K562 (cell line): ENCODE measurements around the gene KRT16. TPM values are rescaled to one million over a fixed set of nuclear protein-coding genes. Genes with fewer than 3 reads are reported as not detected.

Experiments
- ATAC-seq: fragments of 200-7000 bp; cut with Tn5 transposase; 3 replicates; pipeline ENCODE4 v1.9.1; 2020; ENCODE audit warnings: moderate library complexity
- BruUV-seq: library from RNA; stranded (reverse); fragments of 400-500 nt; replicated peaks from 2 replicates; lab custom pipeline; 2021; lab: Mats Ljungman, UMichigan
- CTCF ChIA-PET: fragments of 300-600 bp; formaldehyde crosslinking; extraction: SDS; loops from one replicate; lab custom pipeline; 2021; ENCODE audit warnings: low intra/inter-chr PET ratio; lab: Yijun Ruan, JAX
- POLR2A ChIA-PET: fragments of 300-600, 350-650 bp; sonication (Branson Sonifier 250); formaldehyde crosslinking; extraction: SDS; loops from one replicate; lab custom pipeline; 2021; ENCODE audit warnings: antibody characterized with exemption, inconsistent platforms; lab: Yijun Ruan, JAX
- DNase-seq, 4 experiments: peaks; one replicate each; pipeline versions ENCODE4 v3.0.0 to v3.0.0-alpha.2; 2011 to 2018; ENCODE audit warnings: low spot score in 3 of 4, mixed read lengths in 3 of 4; ENCODE audit errors: extremely low read depth in 1 of 4
- FAIRE-seq: peaks from 2 replicates; lab custom pipeline; 2011; peaks lifted over from hg19 to GRCh38; lab: Jason Lieb, UNC
- H2AFZ ChIP-seq: 2 replicates; pipeline ENCODE4 v1.6.0; 2011; ENCODE audit warnings: low read depth, low read length, control low read depth, inconsistent platforms
- H3K27ac ChIP-seq: fragments of 200-600 bp; 3 replicates; pipeline ENCODE4 v1.8.0; 2011; ENCODE audit warnings: low read depth, mild to moderate bottlenecking, control low read depth, inconsistent platforms, low read length, moderate library complexity, mixed read lengths; ENCODE audit errors: extremely low read depth
- H3K27me3 ChIP-seq, 2 experiments: fragments of 300-600 bp in 1 of 2; 2 replicates in 1 of 2; 3 replicates in 1 of 2; pipeline versions ENCODE4 v1.6.0 to v1.8.0; 2011; ENCODE audit warnings: inconsistent platforms in 2 of 2, low read length in 2 of 2, mild to moderate bottlenecking in 1 of 2, mixed read lengths in 1 of 2, moderate library complexity in 1 of 2; ENCODE audit not compliant: control insufficient read depth in 2 of 2, insufficient read depth in 2 of 2
- H3K36me3 ChIP-seq: fragments of 300-600 bp; 3 replicates; pipeline ENCODE4 v1.8.0; 2011; ENCODE audit warnings: mild to moderate bottlenecking, low read length, inconsistent platforms; ENCODE audit not compliant: control insufficient read depth, insufficient read depth
- H3K4me1 ChIP-seq, 2 experiments: fragments of 200-600 bp in 1 of 2; replicated peaks in 1 of 2; 2 replicates in 1 of 2; 3 replicates in 1 of 2; pipeline versions ENCODE4 v1.5.1 to v1.8.0; 2011; ENCODE audit warnings: inconsistent platforms in 2 of 2, low read length in 2 of 2, mild to moderate bottlenecking in 1 of 2, mixed read lengths in 1 of 2, moderate library complexity in 1 of 2; ENCODE audit not compliant: control insufficient read depth in 2 of 2, insufficient read depth in 2 of 2
- H3K4me2 ChIP-seq: 2 replicates; pipeline ENCODE4 v1.6.1; 2011; ENCODE audit warnings: low read length, control low read depth, inconsistent platforms, mixed read lengths; ENCODE audit not compliant: insufficient read depth
- H3K4me3 ChIP-seq: fragments of 200-600 bp; sonication (generic), shearing (Covaris generic); 2 replicates; pipeline ENCODE4 v1.5.1; 2016; ENCODE audit warnings: control low read depth, inconsistent platforms
- H3K79me2 ChIP-seq: fragments of 200-600 bp; 3 replicates; pipeline ENCODE4 v1.8.0; 2011; ENCODE audit warnings: low read length, inconsistent platforms; ENCODE audit not compliant: control insufficient read depth, insufficient read depth
- H3K9ac ChIP-seq, 2 experiments: 2 replicates each; pipeline versions ENCODE4 v1.6.0 to v1.6.1; 2011; ENCODE audit warnings: low read depth in 2 of 2, low read length in 2 of 2, control low read depth in 1 of 2, inconsistent platforms in 1 of 2, mild to moderate bottlenecking in 1 of 2, mixed read lengths in 1 of 2; ENCODE audit not compliant: insufficient read depth in 1 of 2
- H3K9me1 ChIP-seq: one replicate; pipeline ENCODE4 v1.6.0; 2011; ENCODE audit warnings: inconsistent platforms, mild to moderate bottlenecking, low read length, moderate library complexity; ENCODE audit not compliant: control insufficient read depth, insufficient read depth
- H3K9me3 ChIP-seq: replicated peaks from 2 replicates; pipeline ENCODE4 v1.5.1; 2011; ENCODE audit warnings: low read depth, low read length, inconsistent platforms; ENCODE audit not compliant: control insufficient read depth, insufficient read depth
- H4K20me1 ChIP-seq: replicated peaks from 2 replicates; pipeline ENCODE4 v1.6.1; 2011; ENCODE audit warnings: low read length, inconsistent platforms, mixed read lengths; ENCODE audit not compliant: control insufficient read depth, insufficient read depth
- ATF3 ChIP-seq, 2 experiments: fragments of 450-650 bp in 1 of 2; sonication (generic) in 1 of 2; formaldehyde crosslinking in 1 of 2; IDR thresholded peaks in 1 of 2; conservative IDR thresholded peaks in 1 of 2; 2 replicates each; pipeline versions ENCODE4 v1.6.1 to v1.8.1; 2016 to 2023; ENCODE audit warnings: mild to moderate bottlenecking in 2 of 2, moderate library complexity in 2 of 2, inconsistent platforms in 1 of 2, missing genetic modification reagents in 1 of 2
- CEBPG ChIP-seq, 3 experiments: fragments of 200-800 bp in 1 of 3; sonication (Bioruptor generic) in 1 of 3; sonication (generic) in 1 of 3; formaldehyde crosslinking in 1 of 3; IDR thresholded peaks in 2 of 3; conservative IDR thresholded peaks in 1 of 3; 2 replicates each; pipeline versions ENCODE4 v1.6.1 to v1.8.0; 2016 to 2022; ENCODE audit warnings: missing compliant biosample characterization in 2 of 3, missing genetic modification characterization in 2 of 3, mild to moderate bottlenecking in 1 of 3, missing genetic modification reagents in 1 of 3
- ZNF174 ChIP-seq: fragments of 250-450 bp; sonication (Bioruptor Pico); IDR thresholded peaks from 2 replicates; pipeline ENCODE4 v1.4.0; 2020; ENCODE audit warnings: mild to moderate bottlenecking
- in situ Hi-C: fragments of 300-500 bp; cut with MboI; formaldehyde crosslinking; loops from 4 replicates; pipeline ENCODE4 v1.15.0; 2018; ENCODE audit warnings: inconsistent platforms, mixed read lengths
- intact Hi-C: fragments of 100-400 bp; cut with micrococcal nuclease; formaldehyde crosslinking; loops from 2 replicates; pipeline ENCODE4 v1.14.2; 2022
- polyA plus RNA-seq, 8 experiments: library from polyadenylated mRNA; depleted of rRNA in 4 of 8; stranded (reverse) in 5 of 8; unstranded in 3 of 8; fragments of >200 nt; fragmentation: Nextera tagmentation in 2 of 8; fragmentation: Illumina TruSeq in 1 of 8; extraction: Ambion mirVana in 2 of 8; extraction: Trizol in 1 of 8; gene quantifications; 2 replicates each; pipeline versions ENCODE4 v1.2.1 to v1.2.3, GENCODE V29; 2011 to 2014; ENCODE audit warnings: inconsistent platforms in 1 of 8, missing spikeins in 1 of 8
- total RNA-seq, 7 experiments: library from RNA; depleted of rRNA in 6 of 7; stranded (reverse); fragments of >200 nt in 6 of 7; fragmentation: Illumina TruSeq in 2 of 7; extraction: Trizol in 2 of 7; gene quantifications; 2 replicates each; pipeline versions ENCODE4 v1.2.1 to v1.2.3, GENCODE V29; 2011 to 2021; ENCODE audit warnings: low replicate concordance in 1 of 7

The KRT16 gene
- total and polyA plus RNA-seq, 9 of the 15 experiments (the other 6 are each of a cell fraction or from before 2014, with no cell fraction given): 0.04 TPM; not detected in 8

DNA sequence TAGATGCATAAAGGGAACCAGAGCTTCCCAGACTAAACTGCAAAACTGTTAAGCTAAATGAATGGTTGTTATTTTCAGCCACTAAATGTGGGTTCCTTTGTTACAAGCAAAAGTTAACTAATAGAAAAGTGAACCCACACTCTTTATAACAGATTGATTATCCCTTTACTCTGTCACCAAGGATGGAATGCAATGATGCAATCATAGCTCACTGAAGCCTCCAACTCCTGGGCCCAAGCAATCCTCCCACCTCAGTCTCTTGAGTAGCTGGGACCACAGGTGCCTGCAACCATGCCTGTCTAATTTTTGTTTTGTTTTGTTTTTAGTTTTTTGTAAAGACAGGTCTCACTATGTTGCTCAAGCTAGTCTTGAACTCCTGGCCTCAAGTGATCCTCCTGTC, 47.2 kb downstream of the KRT16 start:
- intact Hi-C loops (no loop called here), in situ Hi-C loops (no loop called here)
- no TSS peak for BruUV-seq
- TF ChIP-seq CEBPG (CRISPR knock-in tag; IDR thresholded peaks at IDR 0.05) (no peak), CEBPG (tag; conservative IDR thresholded peaks at IDR 0.05 in 1 of 2, IDR thresholded peaks at IDR 0.05 in 1 of 2) (peak; percentile 7 to 34; a peak in 1 of 4 replicates), ATF3 (IDR thresholded peaks at IDR 0.05) (peak; percentile 52), ATF3 (CRISPR knock-in tag; conservative IDR thresholded peaks at IDR 0.05) (no peak), ZNF174 (no peak)
- Histone ChIP-seq H3K79me2 (no peaks in the 10 kb centered on the region), H4K20me1 (no peaks in the 10 kb centered on the region), H3K36me3 (no peaks in the 10 kb centered on the region), H3K4me1 (no peaks in the 10 kb centered on the region; a peak in 1 of 5 replicates), H3K4me2 (no peak overlapping the region), H3K9ac (no peak overlapping the region), H3K4me3 (no peak overlapping the region), H3K27ac (no peak overlapping the region), H3K9me1 (no peaks in the 10 kb centered on the region), H3K9me3 (no peaks in the 10 kb centered on the region), H2AFZ (no peak overlapping the region), H3K27me3 (peaks cover 20 to 57% of the 10 kb centered on the region in 2 experiments)
- ATAC-seq: no peak
- ChIA-PET CTCF (interaction anchor here (1.2 kb wide), 1 partner anchor 83 kb away, joined by 3 read pairs; no protein-coding TSS in a partner anchor), POLR2A (interaction anchor here (0.6 to 1.3 kb wide), 4 partner anchors 10 to 86 kb away, joined by 3 to 6 read pairs (median 4); no protein-coding TSS in a partner anchor)
- FAIRE-seq: no peak
- no peak for DNase-seq
